GM12865 (cell line): ENCODE results near the gene KRT6A.

ENCODE experiments used
- DNase-seq: peaks from one replicate; pipeline ENCODE4 v3.0.0; 2010; ENCODE audit warnings: low read depth
- H3K4me3 ChIP-seq: 2 replicates; pipeline ENCODE4 v1.5.1; 2011; ENCODE audit warnings: mild to moderate bottlenecking, low read depth, low read length, control low read depth
- TF ChIP-seq, protein P1 (sequence below): IDR thresholded peaks from 2 replicates; pipeline ENCODE4 v1.5.1; 2011; ENCODE audit warnings: low read length, control low read depth, low read depth, inconsistent platforms; ENCODE audit not compliant: insufficient read depth; ENCODE audit errors: missing control alignments

Gene KRT6A

DNA sequence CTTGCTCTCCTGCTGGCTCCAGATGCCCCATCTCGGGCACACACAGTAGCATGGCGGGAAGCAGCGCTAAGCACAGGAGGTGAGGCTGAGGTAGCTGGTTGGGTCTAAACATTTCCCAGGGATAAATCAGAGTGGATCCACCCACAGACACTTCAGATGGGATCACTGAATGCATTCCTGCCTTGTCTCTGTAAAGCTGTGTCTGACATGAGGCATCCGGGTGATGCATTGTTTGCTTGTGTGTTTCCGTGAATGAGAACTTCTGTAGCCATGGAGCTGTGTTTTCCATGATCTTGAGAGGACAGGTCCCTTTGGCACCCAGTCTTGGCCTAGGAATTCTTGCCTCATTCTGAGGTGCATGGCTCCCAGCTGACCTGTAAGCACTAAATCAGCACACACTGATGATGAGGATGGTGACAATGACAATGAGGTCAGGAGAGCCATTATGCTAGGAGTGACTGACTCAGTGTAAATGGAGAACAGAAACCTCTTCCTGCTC lies 52.2 kb downstream of the KRT6A start:
- DNase-seq: no peak
- TF ChIP-seq, protein P1, sequence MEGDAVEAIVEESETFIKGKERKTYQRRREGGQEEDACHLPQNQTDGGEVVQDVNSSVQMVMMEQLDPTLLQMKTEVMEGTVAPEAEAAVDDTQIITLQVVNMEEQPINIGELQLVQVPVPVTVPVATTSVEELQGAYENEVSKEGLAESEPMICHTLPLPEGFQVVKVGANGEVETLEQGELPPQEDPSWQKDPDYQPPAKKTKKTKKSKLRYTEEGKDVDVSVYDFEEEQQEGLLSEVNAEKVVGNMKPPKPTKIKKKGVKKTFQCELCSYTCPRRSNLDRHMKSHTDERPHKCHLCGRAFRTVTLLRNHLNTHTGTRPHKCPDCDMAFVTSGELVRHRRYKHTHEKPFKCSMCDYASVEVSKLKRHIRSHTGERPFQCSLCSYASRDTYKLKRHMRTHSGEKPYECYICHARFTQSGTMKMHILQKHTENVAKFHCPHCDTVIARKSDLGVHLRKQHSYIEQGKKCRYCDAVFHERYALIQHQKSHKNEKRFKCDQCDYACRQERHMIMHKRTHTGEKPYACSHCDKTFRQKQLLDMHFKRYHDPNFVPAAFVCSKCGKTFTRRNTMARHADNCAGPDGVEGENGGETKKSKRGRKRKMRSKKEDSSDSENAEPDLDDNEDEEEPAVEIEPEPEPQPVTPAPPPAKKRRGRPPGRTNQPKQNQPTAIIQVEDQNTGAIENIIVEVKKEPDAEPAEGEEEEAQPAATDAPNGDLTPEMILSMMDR: no peak
- H3K4me3 ChIP-seq: no peak overlapping the region

- DNase-seq: no peak
- no peak overlapping the region for H3K4me3 ChIP-seq
- TF ChIP-seq, protein P1: no peak
Measured at GRCh38 chr12:52439845-52440244, 53.2 kb downstream of the KRT6A start.

GRCh38 chr12:52439420-52439819 lies 53.6 kb downstream of the KRT6A start:
- H3K4me3 ChIP-seq: no peak overlapping the region
- TF ChIP-seq, protein P1: no peak
- no peak for DNase-seq

DNA sequence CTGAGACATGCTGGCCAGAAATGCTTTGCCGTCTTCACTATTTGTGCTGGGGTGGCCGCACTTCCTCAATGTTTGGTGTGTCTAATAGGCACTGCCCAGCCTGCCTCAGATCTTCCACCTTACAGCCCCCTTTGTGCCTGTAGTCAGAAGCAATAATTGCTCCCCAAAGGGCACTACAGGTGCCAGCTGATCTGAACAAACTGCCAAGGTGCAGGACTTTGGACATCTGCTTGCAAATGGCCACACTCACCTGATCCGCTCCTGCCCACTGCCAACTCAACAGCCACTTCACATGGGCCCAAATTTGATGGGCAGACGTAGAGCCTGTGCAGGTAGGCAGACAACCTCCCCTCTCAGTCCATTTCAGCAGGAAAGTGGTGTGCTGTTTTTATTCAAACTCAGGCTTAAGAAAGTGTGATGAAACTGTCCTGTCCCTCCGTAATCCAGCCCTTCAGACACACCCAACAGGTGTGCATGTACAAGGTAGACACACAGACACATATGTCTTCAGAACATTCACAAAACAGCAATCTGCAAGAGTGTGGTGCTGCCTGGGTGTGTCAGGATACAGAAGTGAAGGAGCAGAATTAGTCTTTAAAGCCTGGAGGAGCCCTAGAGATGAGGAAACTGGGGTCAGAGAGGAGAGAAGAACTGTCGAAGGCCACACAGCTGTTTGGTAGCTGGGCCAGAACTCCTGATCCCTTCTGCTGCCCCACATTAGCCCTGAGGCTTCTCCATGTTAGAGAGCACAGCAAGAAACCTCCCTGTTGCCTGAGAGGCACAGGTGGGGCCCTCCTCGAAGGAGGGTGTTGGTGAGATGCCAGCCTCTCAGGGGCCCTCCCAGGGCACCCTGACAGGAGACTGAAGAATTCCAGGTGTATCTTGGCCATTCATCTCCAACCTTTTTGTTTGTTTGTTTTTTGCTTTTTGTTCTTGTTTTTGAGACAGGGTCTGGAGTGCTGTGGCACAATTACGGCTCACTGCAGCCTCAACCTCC lies 54.5 kb downstream of the KRT6A start:
- TF ChIP-seq, protein P1: no peak
- H3K4me3 ChIP-seq: no peak overlapping the region
- no peak for DNase-seq

DNA sequence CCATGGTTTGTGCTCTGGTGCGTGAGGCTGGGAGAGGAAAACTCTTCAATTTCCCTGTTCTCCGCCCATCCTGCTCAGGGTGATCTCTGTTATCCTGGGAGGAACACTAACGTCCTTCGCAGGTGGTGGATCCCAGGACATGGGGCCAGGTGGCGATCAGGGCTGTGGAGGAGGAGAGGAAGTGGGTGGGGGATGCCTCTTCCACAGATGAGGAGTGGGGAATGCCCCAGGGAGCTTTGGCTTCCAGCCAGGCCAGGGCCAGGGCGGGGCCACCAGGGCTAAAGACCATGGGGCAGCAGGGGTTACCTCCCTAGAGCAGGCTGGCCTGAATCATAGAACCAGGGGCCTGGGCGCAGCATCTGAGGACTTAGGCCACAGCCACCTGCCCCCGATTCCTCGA lies 55.5 kb downstream of the KRT6A start:
- TF ChIP-seq, protein P1: no peak
- no peak for DNase-seq
- H3K4me3 ChIP-seq: no peak overlapping the region
